GM19397 (cell line): Measurements from ENCODE around the gene PLCH2.

Experiments
- ATAC-seq: cut with Tn5 transposase; IDR thresholded peaks from one replicate; pipeline ENCODE4 v1.9.1; 2021; ENCODE audit warnings: mild to moderate bottlenecking, moderate library complexity; ENCODE audit not compliant: unreplicated experiment

The PLCH2 gene

GRCh38 chr1:2460996-2461751 is 14.9 kb upstream of the PLCH2 start:
- ATAC-seq, result no peak

DNA sequence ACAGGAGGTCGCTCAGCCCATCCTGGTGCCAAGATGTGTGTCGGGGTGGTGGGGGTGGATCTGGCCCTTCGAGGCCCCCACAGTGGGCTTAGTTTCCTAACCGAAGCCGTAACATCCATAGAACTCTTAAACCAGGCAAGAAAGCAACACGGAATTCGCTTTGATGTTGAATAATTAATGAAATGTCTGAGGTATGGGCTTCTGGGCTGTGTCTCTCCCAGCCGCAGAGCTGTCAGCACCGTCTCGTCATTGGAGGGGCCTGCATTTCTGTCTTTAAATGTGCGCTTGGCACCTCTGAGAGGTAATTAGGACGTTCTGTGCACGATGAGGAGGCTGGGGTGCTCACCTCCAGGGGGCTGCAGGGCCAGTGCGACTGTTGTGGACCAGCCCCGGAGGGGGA is 13.3 kb upstream of the PLCH2 start:
- ATAC-seq, result no peak

- ATAC-seq, result no peak
Measured at GRCh38 chr1:2463396-2463795, 12.7 kb upstream of the PLCH2 start.

- no peak for ATAC-seq
Measured at GRCh38 chr1:2465371-2466269, 10.5 kb upstream of the PLCH2 start.

- no peak for ATAC-seq
Measured at GRCh38 chr1:2466270-2466665, 9.8 kb upstream of the PLCH2 start.

DNA sequence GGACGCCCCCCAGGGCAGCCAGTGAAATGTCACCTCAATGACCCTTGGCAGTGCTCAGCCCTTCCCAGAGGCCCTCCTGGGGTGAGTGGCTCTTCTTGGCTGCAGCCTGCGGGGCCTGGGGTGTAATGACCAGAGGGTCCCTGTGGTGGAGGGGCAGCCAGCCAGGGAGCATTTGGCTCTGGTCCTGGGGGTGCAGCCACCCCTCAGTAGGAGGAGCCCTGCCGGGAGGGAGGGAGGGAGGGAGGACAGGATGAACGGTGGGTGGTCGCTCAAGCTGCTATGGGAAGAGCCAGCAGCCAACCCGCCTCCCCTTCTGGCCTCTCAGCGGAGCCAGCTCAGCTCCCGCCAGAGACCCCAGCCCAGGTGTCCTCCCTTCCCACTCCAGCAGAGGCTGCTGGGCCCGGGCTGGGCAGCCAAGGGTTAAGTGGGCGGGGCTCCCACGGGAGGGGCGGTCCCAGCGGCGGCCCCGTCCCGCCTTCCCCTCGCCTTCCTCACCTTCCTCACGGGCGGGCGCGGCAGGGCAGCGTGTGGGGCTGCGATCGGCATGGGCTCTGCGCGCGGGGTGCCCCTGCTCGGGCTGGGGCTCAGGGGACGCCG is 9.0 kb upstream of the PLCH2 start:
- no peak for ATAC-seq

- no peak for ATAC-seq
Measured at GRCh38 chr1:2468041-2468472, 8.0 kb upstream of the PLCH2 start.

DNA sequence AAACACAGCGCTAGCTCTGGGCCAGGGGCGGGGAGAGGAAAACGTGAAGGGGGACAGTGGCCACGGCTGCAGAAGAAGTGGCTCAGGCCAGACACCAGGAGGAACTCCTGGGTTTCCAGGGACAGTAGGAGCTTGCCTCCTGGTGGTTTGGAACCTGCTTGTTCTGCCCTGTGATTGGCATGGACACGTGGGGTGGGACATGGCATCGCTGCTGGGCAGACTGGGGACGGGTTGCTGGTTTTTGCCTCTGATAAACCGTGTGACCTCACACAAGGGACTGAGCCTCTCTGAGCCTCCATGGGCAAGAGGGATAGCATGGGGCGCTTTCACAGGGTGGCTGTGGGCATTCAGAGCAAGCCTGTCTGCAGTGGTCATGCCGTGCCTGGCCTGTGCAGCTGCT is 7.5 kb upstream of the PLCH2 start:
- ATAC-seq, result no peak

- no peak for ATAC-seq
Measured at GRCh38 chr1:2469103-2469940, 6.8 kb upstream of the PLCH2 start.

DNA sequence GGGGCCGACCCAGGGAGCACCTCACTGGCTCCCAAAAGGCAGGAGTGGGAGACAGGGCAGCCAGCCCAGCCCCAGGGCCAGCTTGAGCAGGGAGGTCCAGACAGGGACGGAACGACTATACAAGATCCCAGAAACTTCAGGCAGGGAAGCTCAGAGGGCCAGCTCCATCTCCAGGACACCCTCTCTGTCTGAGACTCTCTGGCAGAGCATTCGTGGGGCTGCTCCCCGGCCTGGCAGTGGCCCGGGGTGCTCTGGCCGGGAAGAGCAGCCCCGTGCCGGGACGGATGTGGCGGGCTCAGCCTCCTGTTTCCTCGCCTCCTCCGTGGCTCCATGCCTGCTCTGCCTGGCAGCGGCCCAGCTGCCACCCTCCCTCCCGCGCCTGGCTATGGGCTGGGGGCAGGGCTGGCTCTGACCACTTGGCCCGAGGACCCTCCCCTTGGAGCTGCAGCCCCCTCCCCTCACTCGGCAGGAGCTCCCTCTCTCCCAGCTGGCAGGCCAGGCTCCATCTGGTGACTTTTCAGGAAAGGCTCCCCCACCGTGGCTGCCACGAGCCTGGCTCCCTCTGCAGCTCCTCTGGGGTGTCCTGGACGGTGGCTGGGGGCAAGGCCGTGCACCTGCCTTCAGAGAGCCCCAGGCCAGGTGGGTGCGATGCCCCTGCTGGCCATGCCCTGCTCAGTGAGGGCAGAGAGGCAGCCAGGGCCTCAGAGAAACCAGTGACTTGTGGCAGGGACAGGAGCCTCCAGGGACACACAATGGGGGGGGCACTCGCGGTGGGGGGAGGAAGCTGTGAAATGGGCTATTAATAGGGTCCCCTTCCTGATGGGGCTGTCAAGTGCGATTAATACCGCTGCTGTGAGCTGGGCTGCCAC is 5.6 kb upstream of the PLCH2 start:
- ATAC-seq, result no peak

GRCh38 chr1:2471159-2471471 is 5.0 kb upstream of the PLCH2 start:
- ATAC-seq, result no peak

GRCh38 chr1:2471587-2472001 is 4.5 kb upstream of the PLCH2 start:
- no peak for ATAC-seq

- no peak for ATAC-seq
Measured at GRCh38 chr1:2472109-2472508, 4.0 kb upstream of the PLCH2 start.

GRCh38 chr1:2472561-2473177 is 3.4 kb upstream of the PLCH2 start:
- ATAC-seq, result no peak

DNA sequence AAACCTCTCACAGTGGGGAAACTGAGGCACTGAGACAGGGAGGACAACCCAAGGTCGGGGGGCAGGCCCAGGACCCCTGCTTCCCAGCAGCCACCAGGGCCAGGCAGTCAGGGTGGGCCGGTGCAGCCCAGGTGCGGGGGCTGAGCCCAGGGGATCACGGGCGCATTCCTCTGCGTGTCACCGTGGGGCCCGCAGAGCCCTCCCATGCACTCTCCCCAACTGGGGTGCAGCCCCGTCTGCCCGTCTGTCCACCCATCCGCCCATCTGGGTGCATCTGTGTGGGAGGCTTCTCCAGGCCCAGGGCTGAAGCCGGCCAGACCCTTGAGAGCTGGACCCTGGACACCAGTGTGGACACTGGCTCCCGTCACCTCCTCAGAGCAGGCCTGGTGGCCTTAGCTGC is 2.9 kb upstream of the PLCH2 start:
- no peak for ATAC-seq

- no peak for ATAC-seq
Measured at GRCh38 chr1:2474104-2474844, 1.8 kb upstream of the PLCH2 start.

GRCh38 chr1:2474933-2475371 is 1.1 kb upstream of the PLCH2 start:
- no peak for ATAC-seq

- ATAC-seq, result no peak
Measured at GRCh38 chr1:2475571-2475970, 518 bp upstream of the PLCH2 start.

DNA sequence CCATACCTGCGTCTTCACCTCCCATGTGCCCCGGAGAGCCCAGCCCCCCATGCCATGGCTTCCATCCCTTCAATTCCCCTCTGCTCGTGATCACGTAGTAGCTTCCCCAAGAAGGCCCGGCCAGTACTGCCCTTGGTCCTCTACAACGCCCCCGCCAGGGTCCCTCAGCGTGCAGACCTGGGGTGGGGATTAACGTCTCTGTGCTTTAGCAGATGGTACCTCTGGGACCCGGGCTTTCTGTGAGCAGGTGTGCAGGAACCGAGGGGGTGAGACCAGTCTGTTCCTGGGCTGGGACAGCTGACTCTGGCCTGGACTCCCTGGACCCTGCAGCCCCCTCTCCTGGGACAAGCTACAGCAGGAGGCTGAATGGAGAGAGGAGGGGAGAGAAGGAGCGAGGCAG is 1.2 kb downstream of the PLCH2 start:
- no peak for ATAC-seq
